ENCODE data around the gene LPXN.
A peak's percentile ranks its signal among the peaks of the same experiment; 100 is the strongest.

DNA sequence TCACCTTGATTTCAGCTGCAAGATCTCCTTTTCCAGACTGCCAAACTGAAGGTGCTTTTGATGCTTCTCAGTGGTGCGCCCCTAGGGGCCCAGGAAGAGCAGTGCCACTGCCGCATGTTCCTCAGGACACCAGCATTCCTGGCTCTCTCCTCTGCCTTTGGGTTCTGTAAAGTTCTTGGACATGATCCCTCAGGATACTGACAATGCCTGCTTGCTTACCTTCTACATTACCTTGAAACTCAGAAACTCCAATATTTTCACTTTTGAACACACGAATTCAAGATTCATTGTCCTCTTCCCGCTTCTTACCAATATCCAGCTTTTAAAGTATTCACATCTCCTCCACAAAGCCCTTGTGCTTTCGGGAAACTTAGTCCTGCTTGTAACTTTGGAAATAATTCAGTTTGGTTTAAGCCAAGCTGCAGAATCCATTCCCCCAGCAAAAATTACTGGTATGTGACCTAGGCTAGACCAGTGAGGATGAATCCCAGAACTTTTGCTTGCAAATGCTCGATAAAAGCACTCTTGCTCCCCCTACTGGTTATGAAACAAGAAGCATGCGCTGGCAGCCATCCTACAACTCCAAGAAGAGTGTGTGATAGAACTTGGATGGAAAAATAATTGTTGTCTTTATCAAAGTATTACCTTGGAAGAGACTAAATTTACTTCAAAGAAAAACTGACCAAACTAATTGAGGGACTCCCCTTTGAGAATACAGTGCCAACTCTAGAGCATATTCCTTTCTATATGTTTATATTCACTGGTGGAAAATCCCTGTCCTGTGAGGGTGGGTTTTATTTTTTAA lies 51.2 kb downstream of the LPXN start:
- TF ChIP-seq, protein P1, sequence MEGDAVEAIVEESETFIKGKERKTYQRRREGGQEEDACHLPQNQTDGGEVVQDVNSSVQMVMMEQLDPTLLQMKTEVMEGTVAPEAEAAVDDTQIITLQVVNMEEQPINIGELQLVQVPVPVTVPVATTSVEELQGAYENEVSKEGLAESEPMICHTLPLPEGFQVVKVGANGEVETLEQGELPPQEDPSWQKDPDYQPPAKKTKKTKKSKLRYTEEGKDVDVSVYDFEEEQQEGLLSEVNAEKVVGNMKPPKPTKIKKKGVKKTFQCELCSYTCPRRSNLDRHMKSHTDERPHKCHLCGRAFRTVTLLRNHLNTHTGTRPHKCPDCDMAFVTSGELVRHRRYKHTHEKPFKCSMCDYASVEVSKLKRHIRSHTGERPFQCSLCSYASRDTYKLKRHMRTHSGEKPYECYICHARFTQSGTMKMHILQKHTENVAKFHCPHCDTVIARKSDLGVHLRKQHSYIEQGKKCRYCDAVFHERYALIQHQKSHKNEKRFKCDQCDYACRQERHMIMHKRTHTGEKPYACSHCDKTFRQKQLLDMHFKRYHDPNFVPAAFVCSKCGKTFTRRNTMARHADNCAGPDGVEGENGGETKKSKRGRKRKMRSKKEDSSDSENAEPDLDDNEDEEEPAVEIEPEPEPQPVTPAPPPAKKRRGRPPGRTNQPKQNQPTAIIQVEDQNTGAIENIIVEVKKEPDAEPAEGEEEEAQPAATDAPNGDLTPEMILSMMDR (IDR thresholded peaks at IDR 0.05), result peak; percentile 64 to 69 (median 66)
- TF ChIP-seq POLR2AphosphoS5 (IDR thresholded peaks at IDR 0.05) (no peak), EP300 (IDR thresholded peaks at IDR 0.05; ENCODE audit: low read depth) (no peak)

Data from transverse colon (tissue), 4 donors.